Astrocyte (in vitro differentiated cells and primary cell): ENCODE data around the gene APOBEC3A. TPM values are rescaled to one million over a fixed set of nuclear protein-coding genes. Genes with fewer than 3 reads are reported as not detected.
A peak's percentile ranks its signal among the peaks of the same experiment; 100 is the strongest.

Source experiments
- DNase-seq: peaks from one replicate; pipeline ENCODE4 v3.0.0-alpha.2; 2010; ENCODE audit warnings: low read depth
- FAIRE-seq: peaks from 2 replicates; lab custom pipeline; 2011; peaks lifted over from hg19 to GRCh38; lab: Jason Lieb, UNC
- H2AFZ ChIP-seq: 2 replicates; pipeline ENCODE4 v1.6.0; 2012; ENCODE audit warnings: low read depth, low read length, inconsistent platforms
- H3K27ac ChIP-seq: 2 replicates; pipeline ENCODE4 v1.5.1; 2011; ENCODE audit warnings: low read depth, low read length, inconsistent platforms
- H3K27me3 ChIP-seq: 2 replicates; pipeline ENCODE4 v1.6.0; 2011; ENCODE audit warnings: low read length, inconsistent platforms; ENCODE audit not compliant: insufficient read depth
- H3K36me3 ChIP-seq: 2 replicates; pipeline ENCODE4 v1.5.1; 2011; ENCODE audit warnings: low read length, inconsistent platforms; ENCODE audit not compliant: insufficient read depth
- H3K4me1 ChIP-seq: 2 replicates; pipeline ENCODE4 v1.5.1; 2011; ENCODE audit warnings: low read length, inconsistent platforms; ENCODE audit not compliant: insufficient read depth
- H3K4me2 ChIP-seq: 2 replicates; pipeline ENCODE4 v1.6.0; 2012; ENCODE audit warnings: low read length, inconsistent platforms
- H3K4me3 ChIP-seq: 2 replicates; pipeline ENCODE4 v1.5.1; 2011; ENCODE audit warnings: low read depth, mild to moderate bottlenecking, low read length, inconsistent platforms; ENCODE audit not compliant: insufficient read depth
- H3K79me2 ChIP-seq: 2 replicates; pipeline ENCODE4 v1.6.0; 2012; ENCODE audit warnings: mild to moderate bottlenecking, low read length, inconsistent platforms; ENCODE audit not compliant: insufficient read depth
- H3K9ac ChIP-seq: 2 replicates; pipeline ENCODE4 v1.6.0; 2012; ENCODE audit warnings: mild to moderate bottlenecking, low read length, inconsistent platforms
- H3K9me3 ChIP-seq: 2 replicates; pipeline ENCODE4 v1.5.1; 2012; ENCODE audit warnings: low read depth, mild to moderate bottlenecking, low read length, inconsistent platforms; ENCODE audit not compliant: insufficient read depth
- H4K20me1 ChIP-seq: 2 replicates; pipeline ENCODE4 v1.6.0; 2012; ENCODE audit warnings: low read length, inconsistent platforms; ENCODE audit not compliant: insufficient read depth
- H3K27ac Mint-ChIP-seq: one replicate; pipeline ENCODE4 v1.8.0; 2021; ENCODE audit warnings: mild to moderate bottlenecking, mixed read lengths; ENCODE audit not compliant: unreplicated experiment
- H3K27me3 Mint-ChIP-seq: one replicate; pipeline ENCODE4 v1.8.0; 2021; ENCODE audit warnings: low read depth, mixed read lengths; ENCODE audit not compliant: unreplicated experiment
- H3K36me3 Mint-ChIP-seq: one replicate; pipeline ENCODE4 v1.8.0; 2021; ENCODE audit warnings: low read depth, mixed read lengths; ENCODE audit not compliant: unreplicated experiment
- H3K4me1 Mint-ChIP-seq: one replicate; pipeline ENCODE4 v1.8.0; 2021; ENCODE audit warnings: low read depth, mixed read lengths; ENCODE audit not compliant: unreplicated experiment
- H3K4me3 Mint-ChIP-seq: one replicate; pipeline ENCODE4 v1.8.0; 2021; ENCODE audit warnings: mild to moderate bottlenecking, moderate library complexity, mixed read lengths; ENCODE audit not compliant: unreplicated experiment
- H3K9me3 Mint-ChIP-seq: one replicate; pipeline ENCODE4 v1.8.0; 2021; ENCODE audit warnings: mild to moderate bottlenecking, mixed read lengths; ENCODE audit not compliant: unreplicated experiment
- EZH2 ChIP-seq: IDR thresholded peaks from 2 replicates; pipeline ENCODE4 v1.6.1; 2012; ENCODE audit warnings: mild to moderate bottlenecking, low read length, inconsistent platforms; ENCODE audit not compliant: insufficient read depth
- total RNA-seq: library from RNA; stranded (reverse); gene quantifications from 2 replicates; pipeline ENCODE4 v1.2.1, GENCODE V29; 2021
- TF ChIP-seq, protein P1 (sequence below): IDR thresholded peaks from 2 replicates; pipeline ENCODE4 v1.5.1; 2011; ENCODE audit warnings: low read depth, mild to moderate bottlenecking, inconsistent platforms, low read length, moderate library complexity; ENCODE audit not compliant: insufficient read depth

Gene APOBEC3A
- total RNA-seq, 1 donor from 2014 or later, result not detected

- no peak for DNase-seq
- H3K36me3 ChIP-seq, result no peaks in the 10 kb centered on the region
- FAIRE-seq, result no peak
- H3K4me3 ChIP-seq, result no peak overlapping the region
- no peaks in the 10 kb centered on the region for H3K36me3 Mint-ChIP-seq
- H3K79me2 ChIP-seq, result no peaks in the 10 kb centered on the region
- H3K4me1 Mint-ChIP-seq, result peaks cover 4% of the 10 kb centered on the region
- TF ChIP-seq EZH2, result no peak
- TF ChIP-seq, protein P1, sequence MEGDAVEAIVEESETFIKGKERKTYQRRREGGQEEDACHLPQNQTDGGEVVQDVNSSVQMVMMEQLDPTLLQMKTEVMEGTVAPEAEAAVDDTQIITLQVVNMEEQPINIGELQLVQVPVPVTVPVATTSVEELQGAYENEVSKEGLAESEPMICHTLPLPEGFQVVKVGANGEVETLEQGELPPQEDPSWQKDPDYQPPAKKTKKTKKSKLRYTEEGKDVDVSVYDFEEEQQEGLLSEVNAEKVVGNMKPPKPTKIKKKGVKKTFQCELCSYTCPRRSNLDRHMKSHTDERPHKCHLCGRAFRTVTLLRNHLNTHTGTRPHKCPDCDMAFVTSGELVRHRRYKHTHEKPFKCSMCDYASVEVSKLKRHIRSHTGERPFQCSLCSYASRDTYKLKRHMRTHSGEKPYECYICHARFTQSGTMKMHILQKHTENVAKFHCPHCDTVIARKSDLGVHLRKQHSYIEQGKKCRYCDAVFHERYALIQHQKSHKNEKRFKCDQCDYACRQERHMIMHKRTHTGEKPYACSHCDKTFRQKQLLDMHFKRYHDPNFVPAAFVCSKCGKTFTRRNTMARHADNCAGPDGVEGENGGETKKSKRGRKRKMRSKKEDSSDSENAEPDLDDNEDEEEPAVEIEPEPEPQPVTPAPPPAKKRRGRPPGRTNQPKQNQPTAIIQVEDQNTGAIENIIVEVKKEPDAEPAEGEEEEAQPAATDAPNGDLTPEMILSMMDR, result no peak
- no peaks in the 10 kb centered on the region for H4K20me1 ChIP-seq
- H3K27ac Mint-ChIP-seq, result no peak overlapping the region
- peaks cover 10% of the 10 kb centered on the region for H3K9me3 Mint-ChIP-seq
- no peak overlapping the region for H3K9ac ChIP-seq
- H3K4me1 ChIP-seq, result no peaks in the 10 kb centered on the region
- H3K4me2 ChIP-seq, result no peak overlapping the region
- peaks cover 20% of the 10 kb centered on the region for H3K27me3 ChIP-seq
- H3K9me3 ChIP-seq, result no peaks in the 10 kb centered on the region
- H2AFZ ChIP-seq, result no peak overlapping the region
- peaks cover 49% of the 10 kb centered on the region for H3K27me3 Mint-ChIP-seq
- no peak overlapping the region for H3K27ac ChIP-seq
- H3K4me3 Mint-ChIP-seq, result no peak overlapping the region
These were observed 18.5 kb upstream of the APOBEC3A start for GRCh38 chr22:38938925-38939324.

GRCh38 chr22:38940811-38941384, 16.5 kb upstream of the APOBEC3A start:
- FAIRE-seq (no peak), DNase-seq (peak; percentile 12)
- H3K36me3 ChIP-seq, result no peaks in the 10 kb centered on the region
- no peak overlapping the region for H3K27ac ChIP-seq
- Mint-ChIP-seq H3K36me3 (no peaks in the 10 kb centered on the region), H3K4me1 (peaks cover 4% of the 10 kb centered on the region), H3K27me3 (peaks cover 61% of the 10 kb centered on the region), H3K27ac (no peak overlapping the region), H3K9me3 (peaks cover 10% of the 10 kb centered on the region), H3K4me3 (no peak overlapping the region)
- H3K4me2 ChIP-seq, result no peak overlapping the region
- H3K27me3 ChIP-seq, result peaks cover 31% of the 10 kb centered on the region
- H2AFZ ChIP-seq, result no peak overlapping the region
- H3K4me3 ChIP-seq, result no peak overlapping the region
- TF ChIP-seq, protein P1, result no peak
- no peak for TF ChIP-seq EZH2
- H4K20me1 ChIP-seq, result no peaks in the 10 kb centered on the region
- H3K9me3 ChIP-seq, result no peaks in the 10 kb centered on the region
- no peak overlapping the region for H3K9ac ChIP-seq
- H3K4me1 ChIP-seq, result no peaks in the 10 kb centered on the region
- no peaks in the 10 kb centered on the region for H3K79me2 ChIP-seq

DNA sequence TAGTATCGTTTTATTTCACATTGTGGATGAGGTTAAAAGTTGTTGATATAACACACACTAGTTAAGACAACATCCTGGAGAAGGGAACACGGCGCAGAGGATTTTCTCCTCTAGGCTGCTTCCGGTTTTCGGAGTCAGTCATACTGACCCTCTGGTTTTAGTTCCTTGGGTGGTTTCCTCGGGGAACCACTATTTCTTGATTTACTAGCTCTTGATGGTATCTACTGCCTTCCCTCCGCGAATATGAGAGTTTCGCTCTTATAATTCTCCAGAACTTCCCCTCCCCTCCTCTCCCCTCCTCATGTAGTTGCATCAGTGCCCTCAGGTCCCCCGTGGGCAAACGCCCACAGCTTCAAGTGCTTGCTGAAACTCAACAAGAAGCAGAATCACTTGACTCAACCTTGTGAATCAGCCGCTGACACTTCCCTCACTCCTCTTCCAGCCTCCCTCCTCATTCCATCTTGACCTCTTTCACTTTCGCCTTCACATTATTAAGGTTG, 15.9 kb upstream of the APOBEC3A start:
- peaks cover 4% of the 10 kb centered on the region for H3K4me1 Mint-ChIP-seq
- no peak overlapping the region for H3K4me3 Mint-ChIP-seq
- no peak overlapping the region for H3K27ac Mint-ChIP-seq
- Histone ChIP-seq H3K4me2 (no peak overlapping the region), H3K9me3 (no peaks in the 10 kb centered on the region), H3K4me1 (no peaks in the 10 kb centered on the region), H3K4me3 (no peak overlapping the region), H3K27ac (no peak overlapping the region), H4K20me1 (no peaks in the 10 kb centered on the region), H3K36me3 (no peaks in the 10 kb centered on the region), H3K9ac (no peak overlapping the region), H3K79me2 (no peaks in the 10 kb centered on the region), H3K27me3 (peaks cover 33% of the 10 kb centered on the region), H2AFZ (no peak overlapping the region)
- FAIRE-seq (no peak), DNase-seq (no peak)
- peaks cover 10% of the 10 kb centered on the region for H3K9me3 Mint-ChIP-seq
- H3K36me3 Mint-ChIP-seq, result no peaks in the 10 kb centered on the region
- peaks cover 62% of the 10 kb centered on the region for H3K27me3 Mint-ChIP-seq
- TF ChIP-seq, protein P1, result no peak
- TF ChIP-seq EZH2, result no peak
